RWPE2 (cell line): ENCODE measurements around the gene ARFGAP3.

Experiments used
- ATAC-seq: fragments of 200-7000 bp; cut with Tn5 transposase; 3 replicates; pipeline ENCODE4 v1.9.1; 2021; ENCODE audit warnings: low read depth
- DNase-seq: peaks from one replicate; pipeline ENCODE4 v3.0.0-alpha.2; 2020; ENCODE audit warnings: low spot score
- H3K27ac ChIP-seq: fragments of 450-650 bp; 2 replicates; pipeline ENCODE4 v1.5.1; 2017; ENCODE audit warnings: mild to moderate bottlenecking; ENCODE audit not compliant: poor library complexity, severe bottlenecking
- H3K27me3 ChIP-seq: fragments of 250-450 bp; sonication (Bioruptor Pico); 2 replicates; pipeline ENCODE4 v1.5.1; 2021; ENCODE audit warnings: mild to moderate bottlenecking, moderate library complexity; ENCODE audit not compliant: insufficient read depth, poor library complexity, severe bottlenecking
- H3K36me3 ChIP-seq: fragments of 250-450 bp; sonication (Bioruptor Pico); 2 replicates; pipeline ENCODE4 v1.5.1; 2020; ENCODE audit warnings: low read depth, mild to moderate bottlenecking, moderate library complexity
- H3K4me1 ChIP-seq: fragments of 250-450 bp; sonication (Bioruptor Pico); 2 replicates; pipeline ENCODE4 v1.5.1; 2021; ENCODE audit warnings: mild to moderate bottlenecking, moderate library complexity; ENCODE audit not compliant: insufficient read depth, poor library complexity, severe bottlenecking
- H3K4me3 ChIP-seq: fragments of 250-450 bp; sonication (Bioruptor Pico); 2 replicates; pipeline ENCODE4 v1.5.1; 2021; ENCODE audit warnings: mild to moderate bottlenecking, moderate library complexity; ENCODE audit not compliant: severe bottlenecking
- H3K9me3 ChIP-seq: fragments of 250-450 bp; sonication (Bioruptor Pico); 2 replicates; pipeline ENCODE4 v1.5.1; 2021; ENCODE audit warnings: mild to moderate bottlenecking, moderate library complexity; ENCODE audit not compliant: severe bottlenecking
- CTCF ChIP-seq: fragments of 450-650 bp; IDR thresholded peaks from one replicate; pipeline ENCODE4 v1.5.1; 2017; ENCODE audit warnings: mild to moderate bottlenecking, moderate library complexity; ENCODE audit not compliant: poor library complexity, severe bottlenecking

The ARFGAP3 gene

DNA sequence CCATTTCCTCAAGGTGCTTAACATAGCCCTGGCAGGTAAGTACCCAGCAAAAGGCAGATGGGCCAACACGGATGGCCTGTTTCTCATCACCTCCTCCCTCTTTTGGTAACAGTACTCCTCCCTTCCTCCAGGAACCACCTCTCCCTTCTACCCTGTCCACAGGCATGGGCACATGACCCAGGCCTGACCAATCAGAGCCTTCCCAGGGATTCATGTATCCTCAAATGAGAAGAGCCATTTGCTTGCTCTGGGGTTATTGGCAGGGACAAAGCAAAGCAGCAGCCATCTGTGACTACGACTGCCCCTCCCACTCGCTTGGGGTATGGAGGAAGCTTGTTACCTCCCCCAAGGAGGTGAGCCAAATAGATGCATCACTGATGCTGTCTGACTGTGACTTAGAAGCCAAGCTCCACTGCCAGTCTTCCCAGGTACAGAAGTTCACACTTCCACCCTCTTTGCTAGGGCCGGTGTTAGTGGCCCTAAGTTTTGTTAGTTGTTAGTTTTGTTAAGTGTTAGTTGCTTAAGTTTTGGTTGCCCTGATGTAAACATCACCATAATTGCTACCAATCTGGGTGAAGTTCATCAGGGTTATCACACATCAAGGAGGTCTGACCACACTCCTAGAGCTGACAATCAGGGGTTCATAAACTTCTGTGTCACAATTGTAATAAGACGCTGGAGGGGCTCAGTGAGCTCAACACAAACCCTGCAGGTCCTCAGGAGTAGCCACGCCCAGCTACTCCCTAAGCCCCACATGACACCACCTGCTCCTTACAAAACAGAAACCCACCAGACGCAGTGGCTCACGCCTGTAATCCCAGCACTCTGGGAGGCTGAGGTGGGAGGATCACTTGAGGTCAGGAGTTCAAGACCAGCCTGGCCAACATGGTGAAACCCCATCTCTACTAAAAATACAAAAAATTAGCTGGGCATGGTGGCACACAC lies 57.3 kb downstream of the ARFGAP3 start:
- Histone ChIP-seq H3K9me3 (no peaks in the 10 kb centered on the region), H3K36me3 (peaks cover 38% of the 10 kb centered on the region), H3K4me1 (peaks cover 4% of the 10 kb centered on the region), H3K27me3 (no peaks in the 10 kb centered on the region), H3K4me3 (no peak overlapping the region), H3K27ac (no peak overlapping the region)
- ATAC-seq (no peak), DNase-seq (no peak)
- TF ChIP-seq CTCF = no peak

- no peak overlapping the region for H3K4me3 ChIP-seq
- no peak overlapping the region for H3K27ac ChIP-seq
- ATAC-seq (no peak), DNase-seq (no peak)
- H3K27me3 ChIP-seq = no peaks in the 10 kb centered on the region
- H3K9me3 ChIP-seq = no peaks in the 10 kb centered on the region
- peaks cover 35% of the 10 kb centered on the region for H3K36me3 ChIP-seq
- H3K4me1 ChIP-seq = no peaks in the 10 kb centered on the region
- TF ChIP-seq CTCF = no peak
Measured at GRCh38 chr22:42799061-42799460, 58.0 kb downstream of the ARFGAP3 start.

DNA sequence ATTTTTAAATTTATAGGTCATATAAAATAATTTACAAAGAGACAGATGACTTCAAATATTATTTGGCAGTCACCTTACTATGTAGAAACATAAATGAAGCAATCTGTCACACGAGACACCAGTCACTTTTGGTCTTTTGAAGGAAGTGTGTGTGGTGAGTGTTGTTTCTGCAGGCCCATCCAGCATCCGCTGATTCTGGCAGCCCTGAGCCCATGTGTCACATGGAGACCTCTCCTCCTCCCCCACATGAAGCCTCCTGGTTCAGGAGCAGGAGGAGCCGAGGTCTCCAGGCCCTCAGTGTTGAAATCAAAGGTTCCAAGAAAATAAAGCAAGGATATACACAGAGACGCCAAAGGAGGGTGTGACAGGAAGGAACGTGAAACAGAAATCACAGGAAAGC lies 60.1 kb downstream of the ARFGAP3 start:
- H3K27ac ChIP-seq = no peak overlapping the region
- H3K27me3 ChIP-seq = no peaks in the 10 kb centered on the region
- H3K36me3 ChIP-seq = peaks cover 28% of the 10 kb centered on the region
- no peak overlapping the region for H3K4me3 ChIP-seq
- ATAC-seq = no peak
- H3K4me1 ChIP-seq = no peaks in the 10 kb centered on the region
- no peak for DNase-seq
- no peak for TF ChIP-seq CTCF
- no peaks in the 10 kb centered on the region for H3K9me3 ChIP-seq

DNA sequence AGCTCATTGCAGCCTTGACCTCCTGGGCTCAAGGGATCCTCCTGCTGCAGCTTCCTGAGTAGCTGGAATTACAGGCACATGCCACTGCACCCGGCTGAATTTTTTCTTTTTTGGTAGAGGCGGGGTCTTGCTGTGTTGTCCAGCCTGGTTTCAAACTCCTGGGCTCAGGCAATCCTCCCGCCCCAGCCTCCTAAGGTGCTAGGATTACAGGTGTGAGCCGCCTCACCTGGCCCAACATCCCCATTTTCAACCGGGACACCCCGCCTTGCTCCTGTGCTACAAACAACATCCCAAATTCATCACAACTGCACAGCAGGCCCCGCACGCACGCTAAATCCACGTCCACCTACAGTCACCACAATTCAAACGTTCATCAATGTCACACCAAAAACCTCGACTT lies 61.0 kb downstream of the ARFGAP3 start:
- ATAC-seq (no peak), DNase-seq (no peak)
- H3K4me1 ChIP-seq = no peaks in the 10 kb centered on the region
- H3K27ac ChIP-seq = no peak overlapping the region
- no peak for TF ChIP-seq CTCF
- H3K4me3 ChIP-seq = no peak overlapping the region
- H3K27me3 ChIP-seq = no peaks in the 10 kb centered on the region
- no peaks in the 10 kb centered on the region for H3K9me3 ChIP-seq
- peaks cover 28% of the 10 kb centered on the region for H3K36me3 ChIP-seq
